ENCODE results near the gene PPP1R3C.
A peak's percentile ranks its signal among the peaks of the same experiment; 100 is the strongest.

Gene PPP1R3C

GRCh38 chr10:91632671-91633550 is at the start of gene PPP1R3C:
Gene PPP1R3C, minus strand, starts transcription at chr10:91633071. Its CDS starts 102 bp downstream, at chr10:91632969.
- DNase-seq (ENCODE audit: low spot score): no peak

GRCh38 chr10:91681361-91682276 is 48.7 kb upstream of the PPP1R3C start:
- no peak for DNase-seq (ENCODE audit: low spot score)

GRCh38 chr10:91680487-91680886 is 47.6 kb upstream of the PPP1R3C start:
- DNase-seq (ENCODE audit: low spot score): no peak

GRCh38 chr10:91679296-91679695 is 46.4 kb upstream of the PPP1R3C start:
- no peak for DNase-seq (ENCODE audit: low spot score)

GRCh38 chr10:91677911-91678310 is 45.0 kb upstream of the PPP1R3C start:
- DNase-seq (ENCODE audit: low spot score): no peak

- no peak for DNase-seq (ENCODE audit: low spot score)
These were observed 39.2 kb upstream of the PPP1R3C start for GRCh38 chr10:91672021-91672608.

GRCh38 chr10:91668913-91669312 is 36.0 kb upstream of the PPP1R3C start:
- DNase-seq (ENCODE audit: low spot score): no peak

- no peak for DNase-seq (ENCODE audit: low spot score)
These were observed 33.0 kb upstream of the PPP1R3C start for GRCh38 chr10:91665842-91666241.

GRCh38 chr10:91664426-91664825 is 31.6 kb upstream of the PPP1R3C start:
- no peak for DNase-seq (ENCODE audit: low spot score)

- DNase-seq (ENCODE audit: low spot score): no peak
These were observed 30.1 kb upstream of the PPP1R3C start for GRCh38 chr10:91662993-91663392.

GRCh38 chr10:91653219-91653870 is 20.5 kb upstream of the PPP1R3C start:
- peak; percentile 32 for DNase-seq (ENCODE audit: low spot score)

- peak; percentile 47 for DNase-seq (ENCODE audit: low spot score)
These were observed 19.5 kb upstream of the PPP1R3C start for GRCh38 chr10:91652364-91652763.

- no peak for DNase-seq (ENCODE audit: low spot score)
These were observed 10.8 kb upstream of the PPP1R3C start for GRCh38 chr10:91643700-91644099.

GRCh38 chr10:91642831-91643692 is 10.2 kb upstream of the PPP1R3C start:
- no peak for DNase-seq (ENCODE audit: low spot score)

GRCh38 chr10:91636892-91637291 is 4.0 kb upstream of the PPP1R3C start:
- DNase-seq (ENCODE audit: low spot score): no peak

- peak; percentile 66 for DNase-seq (ENCODE audit: low spot score)
These were observed 2.8 kb upstream of the PPP1R3C start for GRCh38 chr10:91635401-91636400.

- DNase-seq (ENCODE audit: low spot score): no peak
These were observed 2.0 kb upstream of the PPP1R3C start for GRCh38 chr10:91634898-91635297.

- no peak for DNase-seq (ENCODE audit: low spot score)
These were observed 1.4 kb upstream of the PPP1R3C start for GRCh38 chr10:91634246-91634645.

- no peak for DNase-seq (ENCODE audit: low spot score)
These were observed 2.2 kb downstream of the PPP1R3C start for GRCh38 chr10:91630625-91631024.

All from LoVo (cell line).